GM18951 (cell line): Measurements from ENCODE around the gene RELN.

Experiments used
- POLR2A ChIP-seq: IDR thresholded peaks from 4 replicates; pipeline ENCODE4 v1.6.1; 2011; ENCODE audit warnings: mild to moderate bottlenecking; ENCODE audit not compliant: insufficient read length, insufficient read depth; ENCODE audit errors: extremely low read depth
- in situ Hi-C: fragments of 300-500 bp; cut with MboI; formaldehyde crosslinking; loops from one replicate; pipeline ENCODE4 v1.12.0; 2022; ENCODE audit warnings: low sequenced_read_pairs, mixed read lengths, inconsistent platforms; ENCODE audit not compliant: unreplicated experiment

RELN gene

GRCh38 chr7:103574576-103574975 is 414.9 kb downstream of the RELN start:
- no peak for TF ChIP-seq POLR2A
- in situ Hi-C loops, result loop anchor here (10.0 kb wide), 1 partner anchor 580 kb away; no protein-coding TSS in a partner anchor

DNA sequence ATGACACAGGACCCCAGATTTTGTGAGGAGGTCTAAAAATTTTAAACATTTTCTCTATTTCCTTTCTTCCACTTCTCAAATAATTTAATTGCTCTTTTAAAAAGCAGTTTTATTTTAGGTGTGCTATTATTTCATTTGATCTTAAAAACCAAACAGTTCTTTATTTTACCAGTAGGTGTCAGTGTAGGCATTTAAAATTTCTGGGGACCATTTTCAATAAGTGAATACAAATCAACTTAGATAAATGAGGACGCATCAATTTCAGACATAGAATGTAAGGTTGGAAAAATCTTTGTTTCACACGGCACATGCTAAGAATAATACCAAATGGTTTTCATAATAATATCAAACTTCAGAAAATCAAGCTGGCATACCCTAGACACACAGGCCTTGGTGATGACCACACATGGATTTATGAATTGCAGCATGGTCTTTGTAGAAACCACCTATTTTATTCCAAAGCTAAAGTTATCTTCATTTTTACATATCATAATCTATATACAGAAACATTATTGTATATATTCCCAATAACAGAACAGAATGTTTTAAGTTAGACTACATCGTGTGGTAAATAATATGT is 415.9 kb downstream of the RELN start:
- no peak for TF ChIP-seq POLR2A
- in situ Hi-C loops, result loop anchor here (10.0 kb wide), 1 partner anchor 581 kb away; no protein-coding TSS in a partner anchor

DNA sequence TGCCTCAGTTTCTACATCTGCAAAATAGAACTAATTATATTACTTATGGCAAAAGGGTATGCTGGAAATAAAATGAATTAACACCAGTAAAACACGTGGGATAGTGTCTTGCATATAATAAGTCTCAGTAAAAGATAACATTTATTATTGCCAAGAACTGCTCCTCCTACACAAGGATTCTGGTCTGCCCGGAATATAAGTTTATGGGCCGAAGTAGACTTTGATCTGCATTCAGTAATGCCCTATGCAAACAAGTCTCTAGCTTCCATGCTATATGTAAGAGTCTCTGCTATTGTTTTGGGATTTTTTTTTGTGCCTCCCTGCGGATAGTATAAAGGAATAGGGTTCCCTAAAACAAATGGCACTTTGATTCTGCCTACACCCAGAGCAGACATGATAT is 417.9 kb downstream of the RELN start:
- in situ Hi-C loops, result loop anchor here (10.0 kb wide), 1 partner anchor 583 kb away; no protein-coding TSS in a partner anchor
- TF ChIP-seq POLR2A, result no peak

- in situ Hi-C loops, result loop anchor here (10.0 kb wide), 1 partner anchor 585 kb away; no protein-coding TSS in a partner anchor
- no peak for TF ChIP-seq POLR2A
These were observed 419.7 kb downstream of the RELN start for GRCh38 chr7:103569621-103570305.

GRCh38 chr7:103564416-103564815 is 425.0 kb downstream of the RELN start:
- TF ChIP-seq POLR2A, result no peak
- in situ Hi-C loops, result no loop called here

GRCh38 chr7:103560136-103560535 is 429.3 kb downstream of the RELN start:
- in situ Hi-C loops, result no loop called here
- TF ChIP-seq POLR2A, result no peak

DNA sequence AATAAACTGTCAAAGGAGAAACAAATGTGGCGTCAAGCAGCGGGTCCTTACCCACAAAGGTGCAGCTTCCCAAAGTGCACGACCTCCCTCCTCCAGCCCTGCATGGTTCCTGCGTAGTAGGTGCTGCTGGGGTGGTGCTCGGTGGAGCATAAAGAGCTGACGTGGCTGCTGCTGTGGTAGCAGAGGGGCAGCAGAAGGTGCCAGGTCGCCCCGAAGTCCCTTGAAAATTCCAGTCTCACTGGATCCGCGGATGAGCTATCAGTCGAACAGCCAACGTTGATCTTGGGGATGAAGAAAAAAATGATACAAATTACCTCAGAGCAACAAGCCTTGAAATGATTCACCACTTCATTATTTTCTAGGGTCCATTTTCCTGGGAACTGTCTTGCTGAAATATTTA is 438.4 kb downstream of the RELN start:
- TF ChIP-seq POLR2A, result no peak
- in situ Hi-C loops, result no loop called here

GRCh38 chr7:103549786-103550185 is 439.7 kb downstream of the RELN start:
- in situ Hi-C loops, result no loop called here
- no peak for TF ChIP-seq POLR2A

- in situ Hi-C loops, result no loop called here
- TF ChIP-seq POLR2A, result no peak
These were observed 441.8 kb downstream of the RELN start for GRCh38 chr7:103547451-103548284.

GRCh38 chr7:103542470-103542869 is 447.0 kb downstream of the RELN start:
- TF ChIP-seq POLR2A, result no peak
- in situ Hi-C loops, result no loop called here

DNA sequence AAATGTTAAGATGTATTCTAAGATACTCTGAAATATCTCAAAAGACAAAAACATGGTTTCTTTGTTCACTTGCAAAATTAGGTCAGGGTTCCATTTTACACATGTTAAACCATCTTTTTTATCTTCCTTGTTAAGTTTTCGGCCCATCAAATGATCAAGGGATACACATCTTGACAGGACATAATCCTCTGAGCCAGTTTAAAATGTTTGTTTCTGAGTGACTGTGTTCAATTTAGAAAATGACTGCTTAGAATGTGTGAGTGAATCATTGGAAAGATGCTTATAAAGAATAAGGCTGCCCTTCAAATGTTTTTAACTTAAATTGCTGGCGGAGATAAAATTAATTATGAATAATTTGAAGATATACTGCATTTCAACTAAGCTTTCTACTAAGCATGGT is 447.5 kb downstream of the RELN start:
- in situ Hi-C loops, result no loop called here
- TF ChIP-seq POLR2A, result no peak

DNA sequence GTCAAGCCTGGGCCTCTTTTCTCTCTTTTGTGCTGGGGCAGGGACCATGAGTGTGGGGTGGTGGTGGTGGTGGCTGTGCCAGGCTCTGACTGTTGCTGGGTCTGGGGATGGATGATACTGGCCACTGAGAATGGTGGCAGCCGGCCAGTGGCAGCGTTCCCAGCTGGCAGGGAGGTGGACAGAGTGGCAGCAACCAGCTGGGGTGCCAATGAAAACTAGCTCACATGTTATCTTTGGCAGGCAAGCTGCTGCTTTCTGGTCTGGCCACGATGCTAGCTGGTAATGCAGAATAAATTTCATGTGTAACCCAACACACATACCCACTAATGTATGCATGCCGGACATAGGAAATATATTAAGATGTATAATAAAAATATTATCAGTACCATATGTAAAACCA is 448.4 kb downstream of the RELN start:
- TF ChIP-seq POLR2A, result no peak
- in situ Hi-C loops, result no loop called here

- in situ Hi-C loops, result no loop called here
- no peak for TF ChIP-seq POLR2A
These were observed 449.1 kb downstream of the RELN start for GRCh38 chr7:103540338-103540737.
